Endometrial microvascular endothelial cells (primary cell): ENCODE results near the gene BAZ2B. TPM values are rescaled to one million over a fixed set of nuclear protein-coding genes. Genes with fewer than 3 reads are reported as not detected.

Source experiments
- in situ Hi-C: cut with HindIII; loops from 2 replicates; pipeline ENCODE4 v1.10.0; 2017; ENCODE audit warnings: low sequenced_read_pairs, low pct_unique_long_range_greater_than_20kb; ENCODE audit errors: inconsistent ontology term
- total RNA-seq: library from RNA; depleted of rRNA; stranded (reverse); fragments of >200 nt; gene quantifications from one replicate; pipeline ENCODE4 v1.2.3, GENCODE V29; 2015; ENCODE audit errors: inconsistent ontology term

The BAZ2B gene
- total RNA-seq, 1 donor from 2014 or later: 18.6 TPM

GRCh38 chr2:159455330-159455918 lies 160.9 kb downstream of the BAZ2B start:
- in situ Hi-C loops: no loop called here

DNA sequence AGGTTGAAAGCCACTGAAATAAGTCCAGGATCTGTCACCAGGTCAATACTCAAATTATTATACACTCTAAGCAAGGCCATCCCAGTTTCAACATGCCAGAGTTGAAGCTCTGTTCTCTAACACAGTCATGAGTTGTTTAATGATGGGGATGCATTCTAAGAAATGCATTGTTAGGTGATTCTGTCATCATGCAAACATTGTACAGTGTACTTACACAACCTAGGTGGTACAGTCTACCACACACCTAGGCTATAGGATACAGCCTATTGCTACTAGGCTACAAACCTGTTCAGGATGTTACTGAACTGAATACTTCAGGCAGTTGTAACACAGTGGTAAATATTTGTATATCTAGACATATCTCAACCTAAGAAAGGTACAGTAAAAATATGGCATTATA lies 162.2 kb downstream of the BAZ2B start:
- in situ Hi-C loops: no loop called here

GRCh38 chr2:159450180-159450579 lies 166.2 kb downstream of the BAZ2B start:
- in situ Hi-C loops: no loop called here

- in situ Hi-C loops: no loop called here
Measured at GRCh38 chr2:159449504-159450124, 166.7 kb downstream of the BAZ2B start.

DNA sequence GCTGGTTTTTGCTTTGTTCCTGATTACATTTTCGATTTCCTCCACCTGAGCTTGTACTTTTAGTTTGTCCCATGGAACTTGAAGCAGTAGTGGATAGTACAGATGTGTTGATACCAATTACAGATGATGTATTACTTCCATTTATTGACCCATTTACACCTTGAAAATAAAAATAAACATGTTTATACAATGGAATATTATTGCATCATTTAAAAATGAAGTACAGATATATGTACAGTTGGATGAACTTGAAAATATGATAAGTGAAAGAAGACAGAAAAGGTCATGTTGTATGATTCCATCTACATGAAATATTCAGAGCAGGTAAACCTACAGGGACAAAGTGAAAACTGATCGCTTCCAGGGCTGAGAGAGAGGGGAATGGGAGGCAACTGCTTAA lies 169.5 kb downstream of the BAZ2B start:
- in situ Hi-C loops: no loop called here

GRCh38 chr2:159446201-159446600 lies 170.1 kb downstream of the BAZ2B start:
- in situ Hi-C loops: no loop called here

GRCh38 chr2:159445307-159445706 lies 171.0 kb downstream of the BAZ2B start:
- in situ Hi-C loops: no loop called here

DNA sequence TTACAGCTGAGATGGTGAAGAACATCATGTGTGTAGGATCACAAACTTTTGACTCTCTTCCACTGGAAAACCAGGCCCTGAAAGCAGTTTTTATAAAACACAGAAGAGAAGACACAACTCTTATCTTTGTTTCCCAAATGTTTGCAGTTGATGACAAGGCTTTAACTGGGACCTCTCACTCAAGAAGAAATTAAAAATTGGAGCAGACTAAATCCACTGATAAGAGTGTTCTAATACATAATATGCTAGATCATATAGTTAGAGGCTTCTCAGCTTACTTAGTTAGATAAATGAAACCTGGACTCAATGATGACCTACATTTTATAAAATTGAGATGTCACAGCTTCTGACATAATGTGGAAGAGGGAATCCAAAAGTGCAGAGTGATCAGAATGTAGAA lies 171.6 kb downstream of the BAZ2B start:
- in situ Hi-C loops: no loop called here

GRCh38 chr2:159442159-159442852 lies 174.0 kb downstream of the BAZ2B start:
- in situ Hi-C loops: no loop called here

DNA sequence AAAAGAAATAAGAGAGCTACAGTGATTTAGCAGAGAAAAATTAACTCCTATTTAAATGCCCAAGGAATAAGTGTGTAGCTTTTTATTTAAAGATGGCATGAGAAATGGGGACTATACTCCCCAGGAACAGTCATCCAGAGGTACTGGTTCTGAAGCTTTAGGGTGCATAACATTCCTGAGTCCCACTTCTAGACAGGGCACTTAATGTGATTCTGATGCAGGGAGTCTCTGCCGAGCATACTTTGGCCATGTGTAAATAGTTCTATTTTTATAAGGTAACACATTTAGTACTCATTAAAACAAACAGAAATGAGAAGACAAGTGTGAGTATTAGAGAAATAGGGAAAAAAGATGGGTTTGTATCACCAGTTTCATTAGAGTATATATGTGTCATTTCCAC lies 175.2 kb downstream of the BAZ2B start:
- in situ Hi-C loops: no loop called here

DNA sequence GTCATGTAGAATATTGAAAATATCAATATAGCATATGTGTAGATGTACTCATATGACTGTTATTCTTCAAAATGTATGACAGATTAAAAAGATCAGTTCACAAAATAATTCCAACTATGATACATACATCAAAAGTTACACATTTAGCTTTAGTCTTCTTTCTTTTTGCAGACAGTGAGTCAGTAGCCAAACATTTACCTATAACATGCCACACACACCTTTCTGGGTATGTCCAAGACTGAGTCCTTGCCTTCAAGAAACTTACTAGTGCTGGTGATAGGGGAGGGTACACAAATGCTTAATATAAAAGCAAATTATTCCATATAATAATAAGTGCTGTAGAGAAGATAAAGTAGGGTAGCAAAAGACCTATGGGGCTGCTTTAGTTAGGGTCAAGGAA lies 176.9 kb downstream of the BAZ2B start:
- in situ Hi-C loops: no loop called here

DNA sequence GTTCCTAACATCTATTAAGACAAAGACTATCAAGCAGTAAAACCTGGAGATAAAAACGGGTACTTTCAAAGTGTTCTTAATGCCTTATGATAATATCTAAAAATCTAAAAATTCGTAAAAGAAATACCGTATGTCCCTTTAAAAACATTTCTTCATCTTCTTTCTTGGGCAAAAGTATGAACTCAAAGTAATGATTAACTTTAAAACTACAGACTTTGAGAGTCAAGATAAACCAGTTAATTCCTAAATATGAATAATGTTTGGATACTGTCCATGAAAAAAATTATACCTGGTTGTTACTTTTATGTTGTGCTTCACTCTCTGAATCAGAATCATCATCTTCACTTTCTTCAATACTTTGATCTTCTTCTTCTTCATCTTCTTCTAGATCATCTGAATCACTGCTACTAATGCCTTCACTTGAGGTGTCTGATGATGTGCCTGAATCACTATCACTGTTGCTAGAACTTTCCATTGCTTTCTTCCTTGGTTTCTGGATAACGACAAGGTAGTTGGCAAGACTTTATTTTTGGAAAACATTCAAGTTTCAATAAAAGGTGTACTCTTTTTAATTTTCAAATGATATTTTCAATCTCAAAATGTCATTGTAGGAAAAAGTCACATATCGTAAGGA lies 177.5 kb downstream of the BAZ2B start:
- in situ Hi-C loops: no loop called here

GRCh38 chr2:159438284-159438683 lies 178.1 kb downstream of the BAZ2B start:
- in situ Hi-C loops: no loop called here

- in situ Hi-C loops: no loop called here
Measured at GRCh38 chr2:159432610-159433009, 183.7 kb downstream of the BAZ2B start.

- in situ Hi-C loops: no loop called here
Measured at GRCh38 chr2:159427048-159427447, 189.3 kb downstream of the BAZ2B start.

- in situ Hi-C loops: no loop called here
Measured at GRCh38 chr2:159419403-159419802, 196.9 kb downstream of the BAZ2B start.

- in situ Hi-C loops: no loop called here
Measured at GRCh38 chr2:159411460-159411859, 204.9 kb downstream of the BAZ2B start.

DNA sequence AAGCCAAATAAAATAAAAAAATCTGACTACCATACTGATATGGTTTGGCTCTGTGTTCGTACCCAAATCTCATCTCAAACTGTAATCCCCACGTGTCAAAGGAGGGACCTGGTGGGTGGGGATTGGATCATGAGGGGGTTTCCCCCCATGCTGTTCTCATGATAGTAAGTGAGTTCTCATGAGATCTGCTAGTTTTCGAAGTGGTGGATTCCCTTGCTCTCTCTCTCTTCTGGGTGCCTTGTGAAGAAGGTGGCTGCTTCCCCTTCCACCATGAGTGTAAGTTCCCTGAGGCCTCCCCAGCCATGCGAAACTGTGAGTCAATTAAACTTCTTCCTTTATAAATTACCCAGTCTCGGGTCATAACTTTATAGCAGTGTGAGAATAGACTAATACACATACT lies 206.1 kb downstream of the BAZ2B start:
- in situ Hi-C loops: no loop called here

- in situ Hi-C loops: no loop called here
Measured at GRCh38 chr2:159409116-159409800, 207.1 kb downstream of the BAZ2B start.
